Measurements from ENCODE around the gene SPINT3.
"Not testable (repeated sequence)": the region's sequence is repeated elsewhere in the genome, so short reads cannot be mapped to it uniquely, and the experiment has no call there.

Gene SPINT3

DNA sequence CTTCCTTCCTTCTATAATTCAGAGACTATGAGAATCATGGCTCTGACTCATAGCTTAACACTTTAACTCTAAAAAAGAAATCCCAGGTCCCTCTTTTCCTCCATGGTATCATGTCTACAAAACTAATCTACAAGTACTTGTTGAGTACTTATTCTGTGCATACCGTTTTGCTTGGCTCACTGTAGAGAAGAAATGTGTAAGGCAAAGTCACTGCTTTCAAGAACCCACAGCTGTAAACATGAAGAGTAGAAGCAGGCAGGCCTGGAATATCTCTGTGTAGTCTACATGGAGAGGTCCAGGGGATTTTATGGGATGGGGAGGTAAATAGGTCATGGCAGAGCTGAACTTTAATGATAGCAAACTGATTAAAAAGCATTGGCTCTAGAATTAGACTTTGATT is 13.8 kb downstream of the SPINT3 start:
- no peak for DNase-seq

DNA sequence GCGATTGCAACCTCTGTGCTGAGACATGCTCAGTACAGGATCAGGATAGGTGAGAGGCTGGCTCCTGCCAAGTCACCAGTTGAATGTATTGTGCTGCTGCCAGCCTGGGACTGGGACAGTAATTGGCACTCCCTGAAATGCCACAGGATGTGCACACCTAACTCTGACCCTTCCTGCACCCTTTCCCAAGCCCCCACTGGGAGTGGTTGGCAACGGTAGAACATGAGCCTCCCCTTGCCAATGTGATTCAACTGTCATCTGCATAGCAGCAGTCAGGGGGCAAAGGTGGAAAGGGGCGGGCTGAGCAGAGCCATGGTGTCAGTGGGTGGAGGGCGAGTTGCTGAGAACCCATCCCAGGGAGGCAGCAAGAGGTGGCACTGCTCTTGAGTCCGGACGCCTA is 15.4 kb downstream of the SPINT3 start:
- DNase-seq: no peak

DNA sequence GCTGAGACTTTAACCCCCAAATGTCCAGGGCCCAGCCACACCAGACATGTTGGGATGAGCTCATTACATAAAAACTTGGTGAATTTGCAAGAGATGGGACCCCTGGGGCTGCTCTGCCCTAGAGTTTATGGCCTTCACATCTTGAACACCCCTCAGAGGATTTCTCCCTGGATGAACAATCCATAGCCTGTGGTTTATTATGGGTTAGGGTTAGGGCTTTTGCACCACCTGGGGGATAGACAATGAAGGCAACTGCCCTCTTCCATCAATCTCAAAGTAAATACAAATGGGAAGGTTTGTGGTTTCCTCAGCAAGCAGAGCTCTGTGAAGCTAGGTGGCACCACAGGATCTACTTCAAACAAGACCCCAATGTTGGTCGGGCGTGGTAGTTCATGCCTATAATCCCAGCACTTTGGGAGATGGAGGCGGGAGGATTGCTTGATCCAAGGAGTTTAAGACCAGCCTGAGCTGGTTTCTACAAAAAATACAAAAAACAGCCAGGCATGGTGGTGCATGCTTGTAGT is 17.4 kb downstream of the SPINT3 start:
- DNase-seq: no peak

DNA sequence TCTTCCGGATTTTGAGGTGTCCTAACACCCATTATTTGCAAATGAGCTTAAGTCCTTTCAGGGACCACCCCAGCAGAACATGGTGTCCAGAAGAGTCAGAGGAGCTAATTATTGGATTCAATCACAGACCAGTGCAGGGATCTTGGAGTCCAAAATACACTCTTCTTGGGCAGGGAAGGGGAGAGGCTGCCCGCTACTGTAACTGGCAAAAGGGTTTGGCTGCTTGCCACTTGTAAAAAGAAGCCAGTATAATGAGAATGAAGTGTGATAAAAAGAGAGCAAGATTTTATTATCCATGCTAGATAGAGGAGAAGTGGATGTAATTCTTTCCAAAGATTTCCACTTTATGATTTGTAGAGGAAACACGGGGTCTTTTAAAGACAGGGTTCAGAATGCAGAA is 19.3 kb downstream of the SPINT3 start:
- DNase-seq: no peak

DNA sequence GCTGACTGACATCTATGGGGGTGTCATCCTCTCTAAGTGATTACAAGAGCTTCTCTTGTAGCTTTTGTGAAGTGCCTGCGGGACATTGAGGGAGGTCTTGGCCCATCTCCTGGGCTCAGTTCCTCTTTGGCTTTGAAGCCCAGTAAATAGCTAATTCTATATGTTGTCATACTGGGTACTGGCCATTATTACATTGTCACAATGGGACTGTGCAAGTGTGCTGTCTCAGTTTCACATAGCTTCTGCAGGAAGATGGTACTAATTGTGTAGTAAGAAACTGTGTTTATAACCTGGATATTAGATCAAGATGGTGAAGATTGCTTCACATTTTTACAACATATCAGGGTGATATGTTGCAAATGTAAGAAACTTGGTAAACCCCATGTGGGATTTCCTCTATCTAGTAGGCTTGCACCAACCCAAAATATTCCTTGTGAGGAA is 19.9 kb downstream of the SPINT3 start:
- no peak for DNase-seq

DNA sequence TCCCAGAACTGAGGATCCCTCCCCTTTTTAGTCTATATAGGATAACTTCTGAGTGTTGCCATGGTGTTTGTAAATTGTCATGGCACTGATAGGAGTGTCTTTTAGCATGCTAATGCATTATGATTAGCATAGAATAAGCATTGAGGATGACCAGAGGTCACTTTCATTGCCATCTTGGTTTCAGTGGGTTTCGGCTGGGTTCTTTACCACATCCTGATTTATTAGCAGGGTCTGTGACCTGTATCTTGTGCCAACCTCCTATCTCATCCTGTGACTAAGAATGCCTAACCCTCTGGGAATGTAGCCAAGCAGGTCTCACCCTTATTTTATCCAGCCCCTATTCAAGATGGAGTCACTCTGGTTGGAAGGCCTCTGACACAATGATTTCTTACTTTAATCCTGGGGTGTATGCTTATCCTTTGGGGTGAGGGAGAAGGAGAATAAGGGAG is 26.3 kb downstream of the SPINT3 start:
- no peak for DNase-seq

DNA sequence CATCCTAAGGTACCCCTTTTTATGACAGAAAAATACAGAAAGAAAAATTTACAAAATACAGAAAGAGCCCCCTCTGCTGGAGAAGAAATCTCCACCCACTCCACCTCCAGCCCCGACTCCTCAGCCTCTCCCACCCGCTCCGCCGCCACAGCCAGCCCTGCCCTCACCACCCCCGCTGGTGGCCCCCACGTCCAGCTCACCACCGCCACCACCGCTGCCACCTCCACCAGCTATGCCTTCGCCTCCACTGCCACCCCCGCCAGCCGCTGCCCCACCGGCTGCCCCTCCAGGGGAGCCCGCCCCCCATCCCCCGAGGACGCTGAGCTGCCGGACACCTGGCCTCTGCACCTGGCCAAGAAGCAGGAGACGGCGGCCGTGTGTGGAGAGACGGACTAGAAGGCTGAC is 28.2 kb downstream of the SPINT3 start:
- DNase-seq: peak; percentile 28 to 33

DNA sequence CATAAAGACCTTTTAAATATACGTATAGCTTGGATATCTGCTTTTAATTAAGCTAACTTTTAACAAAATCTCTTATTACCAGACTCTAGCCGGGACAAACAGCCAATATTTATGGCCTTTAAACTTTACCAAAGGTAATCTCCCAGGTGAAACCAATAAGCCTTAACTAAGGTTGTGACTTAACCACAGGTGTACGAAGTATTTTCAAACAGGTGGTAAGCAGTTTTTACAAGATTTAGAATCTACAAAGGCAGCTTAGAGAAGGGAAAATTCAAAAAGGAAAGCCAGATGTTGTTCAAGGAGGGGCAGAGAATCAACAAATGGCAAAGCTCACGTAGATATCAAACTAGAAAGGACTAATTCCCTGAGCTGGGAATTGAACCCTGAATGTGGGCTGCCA is 30.0 kb downstream of the SPINT3 start:
- DNase-seq: no peak

DNA sequence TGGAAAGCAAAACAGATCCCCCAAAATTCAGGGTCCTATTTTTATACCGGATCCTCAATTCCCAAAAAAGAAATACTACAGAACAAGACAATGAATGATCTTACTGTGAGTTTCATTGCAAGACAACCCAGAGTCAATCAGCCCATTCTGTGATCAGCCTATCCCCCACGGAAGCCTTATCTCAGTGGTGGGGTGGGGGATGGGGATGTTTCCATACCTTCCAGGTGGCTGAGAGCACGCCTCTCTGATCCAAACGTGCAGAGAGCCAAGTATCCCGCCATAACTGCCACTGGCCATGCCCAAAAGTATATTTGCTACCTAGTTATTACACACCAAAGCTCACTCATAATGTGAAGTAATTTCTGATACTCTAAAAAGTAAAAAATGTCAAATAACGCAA is 30.7 kb downstream of the SPINT3 start:
- DNase-seq: no peak

DNA sequence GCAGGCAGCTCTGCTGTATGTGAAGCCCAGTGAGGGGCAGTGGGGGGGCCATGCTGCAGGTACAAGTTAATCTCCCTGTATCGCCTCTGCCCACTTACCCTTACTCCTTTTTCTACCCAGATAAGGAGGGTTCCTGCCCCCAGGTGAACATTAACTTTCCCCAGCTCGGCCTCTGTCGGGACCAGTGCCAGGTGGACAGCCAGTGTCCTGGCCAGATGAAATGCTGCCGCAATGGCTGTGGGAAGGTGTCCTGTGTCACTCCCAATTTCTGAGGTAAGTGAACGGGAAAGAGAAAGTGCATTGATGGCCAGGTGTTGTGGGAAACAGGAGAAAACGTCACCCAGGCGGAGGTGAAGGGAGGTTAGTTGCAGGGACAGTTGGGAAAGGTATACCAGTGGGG is 35.6 kb downstream of the SPINT3 start:
- no peak for DNase-seq

DNA sequence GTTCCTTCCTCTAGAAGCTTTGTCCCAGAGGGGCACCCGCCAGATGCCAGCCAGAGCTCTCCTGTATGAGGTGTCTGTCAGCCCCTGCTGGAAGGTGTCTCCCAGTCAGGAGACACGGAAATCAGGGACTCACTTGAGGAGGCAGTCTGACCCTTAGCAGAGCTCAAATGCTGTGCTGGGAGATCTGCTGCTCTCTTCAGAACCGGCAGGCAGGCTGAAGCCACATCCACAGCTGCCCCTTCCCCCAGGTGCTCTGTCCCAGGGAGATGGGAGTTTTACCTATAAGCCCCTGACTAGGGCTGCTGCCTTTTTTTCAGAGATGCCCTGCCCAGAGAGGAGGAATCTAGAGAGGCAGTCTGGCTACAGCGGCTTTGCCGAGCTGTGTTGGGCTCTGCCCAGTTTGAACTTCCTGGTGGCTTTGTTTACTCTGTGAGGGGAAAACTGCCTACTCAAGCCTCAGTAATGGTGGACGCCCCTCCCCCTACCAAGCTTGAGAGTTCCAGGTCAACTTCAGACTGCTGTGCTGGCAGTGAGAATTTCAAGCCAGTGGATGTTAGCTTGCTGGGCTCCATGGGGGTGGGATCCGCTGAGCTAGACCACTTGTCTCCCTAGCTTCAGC is 37.8 kb downstream of the SPINT3 start:
- DNase-seq: not testable (repeated sequence)

DNA sequence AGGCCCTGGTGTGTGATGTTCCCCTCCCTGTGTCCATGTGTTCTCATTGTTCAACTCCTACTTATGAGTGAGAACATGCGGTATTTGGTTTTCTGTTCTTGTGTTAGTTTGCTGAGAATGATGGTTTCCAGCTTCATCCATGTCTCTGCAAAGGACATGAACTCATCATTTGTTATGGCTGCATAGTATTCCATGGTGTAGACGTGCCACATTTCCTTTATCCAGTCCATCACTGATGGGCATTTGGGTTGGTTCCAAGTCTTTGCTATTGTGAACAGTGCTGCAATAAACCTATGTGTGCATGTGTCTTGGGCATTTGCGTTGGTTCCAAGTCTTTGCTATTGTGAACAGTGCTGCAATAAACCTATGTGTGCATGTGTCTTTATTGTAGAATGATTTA is 43.1 kb downstream of the SPINT3 start:
- DNase-seq: not testable (repeated sequence)

DNA sequence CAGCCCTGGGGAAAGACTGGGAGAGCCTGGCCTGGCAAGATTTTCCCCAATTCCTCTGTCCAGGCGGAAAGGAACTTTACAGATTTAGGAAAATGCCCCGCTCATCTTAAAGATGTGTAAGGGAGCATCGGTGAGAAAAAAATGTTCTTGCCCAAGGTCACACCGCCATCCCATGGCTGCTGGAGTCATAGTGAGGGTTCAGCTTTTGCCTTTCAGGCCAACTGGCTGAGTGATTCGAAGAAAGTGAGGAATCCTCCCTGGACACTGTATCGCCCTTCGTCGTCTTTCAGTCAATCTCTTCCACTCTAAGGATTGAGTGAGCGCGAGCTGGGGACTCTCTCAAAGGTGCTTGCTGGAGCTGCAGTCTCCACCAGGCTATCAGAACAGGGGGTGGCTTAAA is 44.5 kb downstream of the SPINT3 start:
- no peak for DNase-seq

DNA sequence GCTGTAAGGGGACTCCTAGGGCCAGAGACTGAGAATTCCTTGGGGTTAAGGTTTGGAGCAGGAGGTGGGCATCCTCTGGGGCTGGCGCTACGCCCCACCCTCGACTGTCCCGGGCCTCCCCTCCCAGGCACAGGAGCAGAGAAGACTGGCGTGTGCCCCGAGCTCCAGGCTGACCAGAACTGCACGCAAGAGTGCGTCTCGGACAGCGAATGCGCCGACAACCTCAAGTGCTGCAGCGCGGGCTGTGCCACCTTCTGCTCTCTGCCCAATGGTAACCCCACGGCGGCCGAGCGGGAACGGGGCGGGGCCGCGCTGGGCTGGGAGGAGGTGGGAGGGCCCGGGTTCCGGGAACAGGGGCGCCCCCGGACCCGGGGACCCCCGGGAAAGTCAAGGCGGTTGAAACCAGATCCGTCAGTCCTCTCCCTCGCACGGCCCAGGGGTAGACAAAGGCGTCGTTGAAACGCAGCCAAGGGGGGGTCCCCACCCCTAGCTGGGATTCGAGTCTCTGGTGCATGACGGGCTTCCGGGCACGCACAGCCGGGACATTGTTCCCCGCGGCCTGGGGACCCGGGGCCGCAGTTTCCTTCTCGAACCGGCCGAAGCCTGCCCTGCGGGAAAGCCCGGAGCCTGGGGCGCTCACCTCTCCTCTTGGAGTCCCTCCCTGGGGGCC is 45.0 kb downstream of the SPINT3 start:
- DNase-seq: no peak

DNA sequence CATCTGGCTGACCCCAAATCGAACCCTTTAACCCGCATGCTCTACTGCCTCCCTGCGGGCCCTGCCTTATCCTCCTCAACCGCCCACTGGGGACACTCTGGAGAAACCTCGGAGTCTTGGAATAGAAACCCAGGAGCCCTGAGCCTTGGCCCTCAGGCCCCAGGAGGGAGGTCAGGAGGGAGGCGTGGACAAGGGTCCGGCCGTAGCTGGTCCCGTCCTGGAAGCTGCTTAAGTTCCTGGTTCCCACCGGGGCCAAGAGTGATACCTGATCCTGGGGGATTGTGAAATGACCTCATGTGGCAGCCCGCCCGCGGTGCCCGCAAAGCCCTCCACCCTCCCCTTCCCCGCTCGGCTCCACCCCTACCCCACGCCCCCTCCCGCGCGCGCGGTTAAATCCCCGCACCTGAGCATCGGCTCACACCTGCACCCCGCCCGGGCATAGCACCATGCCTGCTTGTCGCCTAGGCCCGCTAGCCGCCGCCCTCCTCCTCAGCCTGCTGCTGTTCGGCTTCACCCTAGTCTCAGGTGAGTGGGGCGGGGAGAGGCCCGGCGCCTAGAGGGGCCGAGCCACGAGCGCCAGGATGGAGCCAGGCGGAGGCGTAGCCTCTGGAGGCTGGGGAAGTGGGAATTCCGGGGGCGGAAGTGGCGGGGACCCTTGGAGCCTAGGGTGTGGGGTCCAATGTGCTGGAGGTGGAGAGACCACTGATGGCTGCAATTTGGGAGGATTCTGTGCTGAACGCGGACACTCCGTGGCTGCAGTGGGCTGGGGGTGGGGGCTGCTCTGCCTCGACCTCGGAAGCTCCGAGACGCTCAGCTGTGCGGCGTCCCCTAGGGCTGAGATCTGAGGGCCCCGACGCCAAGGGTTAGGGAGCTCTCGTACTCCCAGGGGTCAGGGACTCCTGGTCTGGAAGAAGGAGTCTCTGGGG is 45.8 kb downstream of the SPINT3 start, which contains the start of gene WFDC2:
WFDC2 (plus strand) TSS at position 418 of the 926 bp plus-strand sequence; CDS start at position 447, 29 bp downstream.
- no peak for DNase-seq

DNA sequence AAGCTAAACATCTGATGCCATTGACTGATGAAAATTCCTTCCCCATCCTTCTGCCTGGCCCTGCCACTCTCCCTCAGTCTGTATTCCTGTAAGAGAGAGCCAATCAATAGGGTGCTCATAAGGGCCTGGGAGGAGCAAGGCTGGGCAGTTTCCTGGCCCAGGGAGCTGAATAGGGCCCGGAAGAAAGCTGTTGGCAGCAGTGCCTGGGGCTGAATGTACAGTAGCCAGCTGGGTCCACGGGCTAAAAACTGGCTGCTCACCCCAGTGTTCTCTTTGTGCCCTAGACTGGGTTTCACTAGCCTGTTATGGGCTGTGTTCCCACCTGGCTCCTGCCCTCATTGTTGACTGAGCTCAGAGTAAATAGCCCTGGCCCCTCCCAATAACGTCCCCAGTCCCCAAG is 47.6 kb downstream of the SPINT3 start:
- DNase-seq: no peak

DNA sequence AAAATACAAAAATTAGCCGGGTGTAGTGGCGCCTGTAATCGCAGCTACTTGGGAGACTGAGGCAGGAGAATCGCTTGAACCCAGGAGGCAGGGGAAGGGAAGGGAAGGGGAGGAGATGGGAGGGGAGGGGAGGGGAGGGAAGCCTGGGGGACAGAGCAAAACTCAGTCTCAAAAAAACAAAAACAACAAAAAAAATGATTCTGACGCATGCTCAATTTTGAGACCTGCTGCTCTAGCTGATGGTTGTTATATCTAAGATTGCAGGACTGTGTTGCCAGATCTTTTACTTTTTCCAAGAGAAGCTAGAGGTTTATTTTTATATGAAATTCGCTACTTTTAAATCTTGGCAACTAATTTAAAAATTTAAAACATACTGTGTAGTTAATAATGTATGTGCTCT is 48.2 kb downstream of the SPINT3 start:
- DNase-seq: no peak

DNA sequence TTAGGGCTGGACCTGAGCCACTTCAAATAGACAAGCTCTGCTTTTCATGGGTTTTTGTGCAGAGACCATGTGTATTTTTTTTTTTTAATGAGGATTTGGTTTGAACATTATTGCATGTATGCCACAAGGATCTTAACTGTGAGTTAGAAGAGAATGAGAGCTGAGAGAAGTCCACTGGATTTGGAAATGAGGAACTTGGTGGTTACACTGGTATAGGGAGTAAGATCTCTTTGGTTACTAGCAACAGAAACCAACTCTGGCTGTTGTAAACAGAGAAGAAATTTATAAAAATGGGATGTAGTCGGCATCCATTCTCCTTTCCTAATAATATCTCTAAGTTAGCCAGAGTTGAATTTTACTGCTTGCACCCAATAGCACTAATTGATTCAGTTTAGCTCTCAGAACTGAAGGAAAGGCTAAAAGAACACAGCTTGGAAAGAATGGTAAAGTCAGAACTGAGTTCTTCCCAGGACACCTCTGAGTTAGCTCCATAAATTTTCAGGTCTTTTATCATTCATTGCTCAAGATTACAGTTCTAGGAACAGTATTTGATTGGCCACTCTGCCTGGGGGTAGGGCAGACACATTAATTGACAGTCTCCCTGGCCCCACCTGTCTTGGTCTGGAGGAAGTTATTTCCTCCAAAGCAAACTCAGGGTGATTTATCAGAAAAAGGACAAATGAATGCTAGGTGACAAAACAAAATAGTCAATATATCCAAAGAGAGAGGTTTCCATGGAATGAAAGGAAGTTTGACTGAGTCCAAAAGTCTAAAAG is 49.7 kb downstream of the SPINT3 start:
- DNase-seq: peak; percentile 67 to 69

DNA sequence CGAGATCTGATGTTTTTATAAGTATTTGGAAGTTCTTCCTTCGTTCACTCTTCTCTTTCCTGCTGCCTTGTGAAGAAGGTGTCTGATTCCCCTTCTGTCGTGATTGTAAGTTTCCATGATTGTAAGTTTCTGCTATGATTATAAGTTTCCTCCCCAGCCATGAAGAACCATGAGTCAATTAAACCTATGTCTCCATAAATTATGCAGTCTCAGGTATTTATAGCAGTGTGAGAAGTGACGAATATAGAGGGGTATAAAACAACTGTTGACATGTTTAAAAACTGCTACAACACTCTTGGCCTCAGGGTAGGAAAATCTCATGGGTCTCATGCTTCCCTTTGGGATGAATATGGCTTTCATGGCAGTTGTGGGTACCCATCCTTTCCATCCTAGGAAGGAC is 51.7 kb downstream of the SPINT3 start:
- DNase-seq: no peak

DNA sequence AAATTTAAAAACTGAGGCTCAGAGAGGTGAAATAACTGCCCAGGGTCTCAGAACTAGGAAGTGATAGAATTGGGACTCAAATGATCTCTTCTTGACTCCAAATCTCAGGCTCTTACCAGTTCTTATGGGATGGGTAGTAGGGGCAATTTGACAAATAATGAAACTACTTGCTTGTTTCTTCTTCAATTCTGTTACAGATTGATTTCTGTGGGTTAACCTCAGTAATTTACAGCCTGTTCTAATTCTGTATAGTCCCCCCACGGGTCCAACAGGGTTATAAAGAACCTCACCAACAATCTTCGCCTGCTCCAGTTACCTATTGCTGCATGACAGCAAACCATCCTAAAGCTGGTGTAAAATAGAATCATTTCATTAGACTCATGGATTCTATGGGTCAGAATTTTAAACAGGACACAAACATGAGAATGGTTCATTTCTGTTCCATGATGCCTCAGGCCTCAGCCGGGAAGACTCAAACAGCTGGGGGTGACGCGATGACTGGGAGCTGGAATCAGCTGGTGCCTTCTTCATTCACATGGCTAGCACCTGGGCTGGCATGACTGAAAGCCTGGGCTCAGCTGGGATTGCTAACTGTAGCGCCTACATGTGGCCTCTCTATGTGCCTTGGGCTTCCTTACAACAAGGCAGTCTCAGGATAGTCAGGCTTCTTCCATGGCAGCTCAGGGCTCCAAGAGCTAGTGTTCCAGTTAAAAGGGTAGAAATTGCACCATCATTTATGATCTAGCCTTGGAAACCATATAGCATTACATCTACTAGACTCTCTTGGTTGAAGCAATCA is 52.5 kb downstream of the SPINT3 start:
- DNase-seq: no peak
